GM18873 (cell line): Measurements from ENCODE around the gene UTS2B.
"Not testable (repeated sequence)": the region's sequence is repeated elsewhere in the genome, so short reads cannot be mapped to it uniquely, and the experiment has no call there.

ENCODE experiments used
- ATAC-seq: cut with Tn5 transposase; IDR thresholded peaks from one replicate; pipeline ENCODE4 v1.9.1; 2021; ENCODE audit warnings: mild to moderate bottlenecking, moderate library complexity, moderate number of reproducible peaks; ENCODE audit not compliant: unreplicated experiment, low FRiP score

UTS2B gene

DNA sequence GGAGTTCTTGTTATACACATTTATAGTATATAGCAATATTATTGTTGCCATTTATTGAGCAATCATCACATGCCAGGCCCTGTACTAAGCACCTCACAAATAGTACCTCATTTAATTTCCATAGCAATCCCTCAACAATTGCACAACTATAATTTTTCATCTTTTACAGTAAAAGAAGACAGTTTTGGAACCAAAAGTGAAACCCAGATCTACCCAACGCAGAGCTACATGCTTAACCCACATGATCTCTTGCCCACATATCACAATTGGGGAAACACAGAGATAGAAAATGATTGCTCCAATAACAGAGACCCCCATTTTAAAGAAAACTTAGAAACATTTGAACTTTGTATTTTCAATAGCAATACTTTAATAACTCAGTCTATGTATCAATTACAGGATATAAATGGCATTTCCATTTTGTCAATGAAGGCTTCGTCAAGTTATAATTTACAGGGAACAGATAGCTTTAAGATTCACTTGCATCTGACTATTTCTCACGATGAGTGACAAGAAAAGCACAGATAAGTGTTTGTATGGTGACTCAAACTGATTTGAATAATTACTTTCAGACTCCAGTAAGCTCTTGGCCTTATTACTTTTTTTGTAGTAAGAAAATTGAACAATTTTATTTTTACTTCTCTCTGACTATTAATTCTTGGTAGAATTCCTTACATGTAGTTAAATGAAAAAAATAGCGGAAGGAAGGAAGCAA, 39.9 kb downstream of the UTS2B start:
- peak; percentile 67 for ATAC-seq

DNA sequence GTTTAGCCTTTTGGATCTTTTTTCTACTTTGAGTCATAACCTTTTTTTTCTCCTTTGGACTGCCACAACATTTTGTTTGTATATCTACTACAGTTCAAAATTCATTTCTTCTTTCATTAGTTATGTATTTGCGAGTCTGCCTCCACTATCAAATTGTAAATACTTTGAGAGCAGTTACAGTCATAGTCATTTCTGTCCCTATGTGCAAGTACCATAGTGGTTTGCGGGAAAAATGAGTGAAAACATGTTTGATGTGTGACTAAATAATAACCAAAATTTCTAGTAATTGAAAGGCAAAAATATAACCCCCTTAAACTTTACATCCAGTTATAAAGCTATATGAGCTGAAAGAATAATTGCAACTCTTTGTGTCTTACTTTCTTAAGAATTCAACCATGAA, 46.9 kb downstream of the UTS2B start:
- ATAC-seq = peak; percentile 77

DNA sequence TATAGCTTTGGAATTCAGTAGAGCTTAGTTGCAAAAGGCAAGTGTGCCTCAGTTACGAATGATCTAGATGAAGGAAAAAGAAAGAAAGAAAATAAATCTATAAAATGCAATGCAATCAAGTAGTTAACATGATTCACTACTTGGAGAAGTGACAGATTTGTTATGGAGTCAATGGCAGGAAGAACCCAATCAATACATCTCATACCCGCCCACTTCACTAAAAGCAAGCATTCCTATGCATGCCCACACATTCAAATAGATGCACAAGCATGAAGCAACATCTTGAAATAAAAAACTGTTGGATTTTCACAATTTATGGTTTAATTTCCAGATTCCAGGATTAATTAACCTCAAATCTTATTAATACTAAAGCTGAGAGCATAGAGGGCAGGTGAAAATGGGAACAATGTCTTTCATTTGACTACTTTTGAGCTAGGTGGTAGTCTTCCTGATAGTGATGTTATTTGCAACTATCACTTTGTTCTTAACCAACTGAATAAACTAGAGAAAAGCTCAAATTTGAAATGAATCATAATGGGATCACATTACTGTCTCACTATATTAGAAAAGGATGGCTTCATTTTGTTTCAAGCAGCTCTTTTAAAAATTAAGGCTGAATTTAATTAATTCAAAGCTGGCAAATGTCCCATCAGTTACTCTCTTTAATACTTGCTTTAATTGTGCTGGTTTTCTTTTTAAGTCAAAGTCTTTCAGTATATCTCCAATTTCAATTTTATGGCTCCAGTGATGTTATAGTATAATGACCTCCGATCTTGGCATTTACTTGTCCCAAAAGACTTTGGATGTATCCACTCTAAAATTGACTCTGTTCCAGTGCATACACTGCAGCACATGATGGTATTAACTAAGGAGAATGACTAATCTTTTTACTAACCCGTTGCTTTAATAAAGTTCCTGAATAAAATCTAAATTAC, 47.8 kb downstream of the UTS2B start:
- ATAC-seq = peak; percentile 11

DNA sequence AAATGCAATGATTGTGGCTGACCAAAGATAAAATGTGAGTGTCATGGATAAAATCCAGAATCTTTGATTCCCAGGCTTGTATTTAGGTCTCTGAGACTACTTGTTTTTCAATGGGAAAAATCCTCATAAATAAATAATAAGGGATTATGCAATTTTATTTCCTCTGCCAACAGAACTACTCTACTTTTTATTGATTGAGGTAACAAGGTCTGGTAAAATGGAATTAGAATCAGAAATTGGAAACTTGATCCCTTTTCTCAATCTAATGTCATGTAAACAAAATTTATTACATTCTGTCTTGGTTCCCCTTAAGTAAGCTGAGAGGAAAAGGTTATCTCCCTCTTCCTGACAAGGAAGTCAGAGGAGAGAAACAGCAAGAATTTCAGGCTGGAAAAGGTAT, 49.4 kb downstream of the UTS2B start:
- ATAC-seq = no peak

DNA sequence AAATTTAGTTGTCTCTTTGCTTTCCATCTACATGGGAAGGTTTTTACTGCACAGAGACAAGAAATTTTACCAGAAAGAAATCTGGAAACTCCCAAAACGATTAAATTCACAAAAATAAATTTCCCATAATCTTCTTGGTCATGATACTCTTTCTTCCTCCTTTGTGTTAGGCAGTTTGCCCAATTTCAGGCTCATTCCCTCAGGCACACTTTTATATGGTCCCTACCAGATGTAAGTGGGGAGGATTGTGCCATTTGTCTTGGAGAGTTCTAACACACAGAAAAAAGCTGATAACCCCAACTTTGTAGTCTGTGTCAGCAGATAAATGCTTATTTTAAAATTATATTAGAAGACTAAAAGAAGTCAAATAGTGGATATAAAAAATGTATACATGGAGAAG, 50.2 kb downstream of the UTS2B start:
- ATAC-seq = no peak

DNA sequence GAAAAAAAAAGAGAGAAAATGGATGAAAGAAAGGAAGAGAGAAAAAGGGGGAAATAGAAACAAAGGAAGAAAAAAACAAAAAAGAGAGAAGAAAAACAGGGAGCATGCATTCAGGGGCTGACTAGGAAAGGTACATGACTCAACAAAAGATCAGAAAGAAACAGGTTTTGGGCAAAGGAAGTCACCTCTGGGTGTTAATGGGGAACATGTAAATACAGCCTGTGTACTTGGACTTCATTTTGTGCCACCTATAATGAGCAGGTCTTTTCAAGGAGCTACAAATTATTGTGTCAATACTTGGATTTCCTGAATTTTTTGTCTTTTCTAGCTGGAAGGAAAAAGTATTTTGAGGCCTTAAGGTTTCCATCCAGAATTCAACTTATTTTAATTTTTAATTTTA, 54.6 kb downstream of the UTS2B start:
- no peak for ATAC-seq

DNA sequence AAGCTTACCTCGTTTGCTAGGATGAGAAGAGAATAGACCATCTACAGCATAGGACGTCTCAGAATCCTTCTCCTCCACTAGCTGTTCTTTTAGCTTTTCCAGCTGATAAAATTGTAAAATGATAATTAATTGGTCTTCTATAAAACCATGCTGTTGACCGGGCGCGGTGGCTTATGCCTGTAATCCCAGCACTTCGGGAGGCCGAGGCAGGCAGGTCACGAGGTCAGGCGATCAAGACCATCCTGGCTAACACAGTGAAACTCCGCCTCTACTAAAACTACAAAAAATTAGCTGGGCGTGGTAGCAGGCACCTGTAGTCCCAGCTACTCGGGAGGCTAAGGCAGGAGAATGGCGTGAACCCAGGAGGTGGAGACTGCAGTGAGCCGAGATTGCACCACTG, 55.1 kb downstream of the UTS2B start:
- ATAC-seq = not testable (repeated sequence)

DNA sequence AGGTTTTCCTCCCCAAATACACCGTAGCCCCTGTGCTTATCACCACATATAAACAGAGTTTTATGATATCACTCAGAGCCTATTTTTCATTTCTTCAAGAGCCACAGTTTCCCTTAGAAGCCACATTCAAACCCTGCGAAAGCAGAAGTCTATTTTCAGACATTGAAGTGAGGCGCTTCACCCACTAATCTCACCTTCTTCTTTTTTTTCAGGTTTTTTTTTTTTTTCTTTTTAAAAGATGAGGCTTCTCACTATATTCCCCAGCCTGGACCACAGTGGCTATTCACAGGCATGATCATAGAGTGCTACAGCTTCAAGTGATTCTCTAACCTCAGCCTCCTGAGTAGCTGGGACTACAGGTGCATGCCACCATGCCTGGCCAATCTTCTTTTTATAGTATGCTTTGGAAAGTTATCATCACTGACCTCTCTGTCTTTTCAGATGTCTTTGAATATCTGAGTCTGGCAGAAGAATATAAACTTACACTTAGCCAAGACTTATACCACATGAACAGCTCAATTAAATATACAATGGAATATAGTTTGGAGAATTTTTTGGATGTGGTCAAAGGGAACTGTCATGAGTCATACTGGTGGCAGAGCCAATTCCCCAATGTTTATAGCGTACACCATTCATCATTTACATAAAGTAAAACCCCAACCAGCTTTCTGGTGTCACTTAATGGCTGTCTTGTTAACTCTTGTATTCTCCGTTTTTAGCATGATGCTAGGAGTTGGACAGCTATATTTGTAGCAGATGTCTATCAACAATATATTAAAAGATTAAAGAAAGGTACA, 60.8 kb downstream of the UTS2B start:
- peak; percentile 55 for ATAC-seq

DNA sequence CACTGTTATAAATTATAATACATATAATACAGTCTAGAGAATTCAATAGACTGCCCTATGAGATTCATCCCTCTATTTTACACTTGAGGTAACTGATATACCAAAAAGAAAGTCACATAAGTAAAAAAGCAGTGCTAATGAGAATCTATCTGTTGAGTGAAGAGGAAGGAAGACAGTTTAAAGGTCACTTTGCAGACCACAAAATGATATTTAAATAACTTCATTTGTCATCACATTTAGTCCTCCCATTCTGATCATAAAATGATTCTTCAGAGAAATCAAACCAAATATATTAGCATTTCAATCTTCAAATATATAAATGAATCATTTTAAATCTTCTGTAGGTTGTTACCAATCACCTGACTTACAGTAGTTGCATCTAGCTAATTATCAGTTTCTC, 61.6 kb downstream of the UTS2B start:
- no peak for ATAC-seq

DNA sequence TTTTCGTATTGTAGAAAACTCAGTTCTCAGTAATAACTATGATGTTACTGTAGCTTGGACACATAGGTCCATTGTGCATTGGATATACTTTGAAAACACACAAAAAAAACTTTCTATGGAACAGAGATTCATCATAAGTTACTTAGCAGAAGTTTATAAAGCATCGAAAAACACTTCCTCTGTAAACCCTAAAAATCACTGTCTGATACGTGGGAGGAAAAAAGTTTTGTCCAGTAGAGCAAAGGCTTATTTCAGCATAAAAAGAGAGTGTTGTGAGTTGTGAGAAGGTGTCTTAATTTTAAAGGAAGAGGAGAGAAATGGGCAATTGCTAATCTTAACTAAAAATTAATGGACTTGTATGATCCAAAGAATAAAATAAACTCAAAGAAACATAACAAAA, 66.5 kb downstream of the UTS2B start:
- no peak for ATAC-seq

DNA sequence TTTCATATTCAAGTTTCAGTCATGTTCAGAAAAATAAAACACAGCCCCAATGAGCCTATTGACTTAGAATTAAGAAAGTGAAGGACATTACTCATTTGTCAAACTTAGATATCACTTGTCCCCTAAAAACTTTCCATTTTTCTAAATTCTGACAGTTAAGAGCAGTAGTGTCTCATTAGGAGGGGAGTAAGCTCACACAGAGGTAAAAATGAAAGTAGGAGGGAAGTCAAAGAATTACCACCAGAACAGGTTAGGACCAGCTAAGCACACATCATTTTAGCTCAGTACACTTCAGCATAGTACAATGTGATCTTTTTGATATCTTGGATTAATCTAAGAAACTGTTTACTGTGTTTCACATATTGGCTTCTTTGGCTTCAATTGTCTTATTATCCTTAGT, 67.0 kb downstream of the UTS2B start:
- peak; percentile 78 for ATAC-seq

DNA sequence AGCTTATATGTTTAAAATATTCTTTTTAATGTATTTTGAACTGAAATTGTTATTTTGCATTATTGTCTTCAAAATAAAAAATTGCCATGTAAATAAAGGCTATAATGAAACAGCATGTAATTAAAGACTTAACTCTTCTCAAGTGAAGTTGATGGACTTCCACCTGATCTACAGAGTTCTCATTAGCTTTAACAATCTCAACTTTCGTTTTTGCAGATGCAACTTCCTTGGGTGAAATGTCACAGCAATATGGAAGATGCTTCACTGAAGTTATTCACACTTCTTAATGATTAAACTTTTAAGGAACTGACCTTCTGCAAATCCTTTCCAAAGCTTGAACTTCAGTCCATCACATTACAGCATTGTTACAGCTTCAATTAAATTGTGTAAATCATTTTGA, 67.7 kb downstream of the UTS2B start:
- ATAC-seq = no peak

DNA sequence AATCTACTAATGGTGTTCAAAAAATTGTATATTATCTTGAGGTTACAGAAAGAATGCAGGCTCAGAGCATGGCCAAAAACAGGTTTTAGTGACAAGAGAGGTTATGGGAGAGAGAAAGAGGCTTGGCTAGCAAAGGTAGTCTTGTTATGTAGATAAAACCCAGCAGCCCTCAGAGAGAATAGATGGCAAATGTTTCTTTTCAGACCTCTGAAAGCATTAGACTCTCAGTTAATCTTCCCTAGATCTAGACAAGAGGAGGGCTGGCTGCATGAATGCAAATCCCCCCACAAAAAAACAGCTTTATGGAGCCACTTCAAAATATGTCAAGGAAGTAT, 69.1 kb downstream of the UTS2B start:
- ATAC-seq = no peak

DNA sequence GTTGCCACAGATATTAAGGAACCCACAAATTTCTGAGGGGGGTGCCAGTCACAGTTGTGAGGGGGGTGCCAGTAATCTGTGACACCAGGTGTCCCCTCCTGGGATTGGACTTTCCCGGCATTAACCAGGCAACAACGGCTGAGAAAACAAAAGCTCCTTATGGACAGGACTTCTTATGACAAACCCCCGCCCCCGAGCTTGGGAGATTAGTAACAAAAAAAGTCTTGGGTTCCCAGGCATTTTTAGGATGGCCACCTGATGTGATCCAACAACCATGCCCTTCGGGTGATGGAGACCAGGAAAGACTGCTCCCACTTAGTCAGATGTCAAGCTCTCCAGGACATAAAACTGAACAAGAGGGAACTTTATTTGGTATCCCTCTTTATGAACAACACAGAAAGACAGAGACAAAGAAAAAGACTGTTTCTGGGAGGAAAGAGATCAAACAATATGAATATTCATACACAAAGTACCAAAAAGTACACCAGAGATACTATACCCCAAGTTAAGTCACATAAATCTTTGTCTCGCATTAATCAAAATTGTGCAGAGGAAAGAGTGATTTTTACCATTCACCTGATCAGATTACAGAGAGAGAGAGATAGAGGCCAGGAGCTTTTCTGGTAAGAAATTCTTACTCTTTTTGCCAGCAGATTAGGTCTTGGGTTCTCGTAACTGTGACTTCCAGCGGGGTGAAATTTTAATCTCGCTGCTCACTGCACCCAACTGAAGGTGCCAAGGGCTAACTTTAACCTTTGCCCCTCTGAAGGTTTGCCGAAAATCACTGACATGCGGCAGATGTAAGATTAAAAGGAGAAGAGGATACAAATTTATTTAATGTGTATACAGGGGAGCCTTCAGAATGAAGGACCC, 69.7 kb downstream of the UTS2B start:
- ATAC-seq = no peak

DNA sequence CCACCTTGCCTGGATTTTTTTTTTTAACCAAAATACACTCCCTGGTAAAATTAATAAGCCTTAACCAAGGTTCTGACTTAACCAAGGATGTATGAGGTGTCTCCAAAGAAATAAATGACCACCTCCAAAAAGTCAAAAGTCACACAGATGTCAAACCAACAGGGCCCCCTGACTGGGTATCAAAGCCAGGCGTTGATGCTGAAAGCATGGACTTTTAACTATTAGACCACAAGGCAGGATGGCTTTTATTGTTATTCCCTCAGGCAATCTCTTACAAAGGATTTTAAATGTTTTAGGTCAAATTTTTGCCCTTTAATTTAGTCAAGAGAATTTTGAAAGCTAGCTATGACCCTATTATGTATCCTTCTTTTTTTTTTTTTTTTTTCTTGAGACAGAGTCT, 70.8 kb downstream of the UTS2B start:
- ATAC-seq = no peak

DNA sequence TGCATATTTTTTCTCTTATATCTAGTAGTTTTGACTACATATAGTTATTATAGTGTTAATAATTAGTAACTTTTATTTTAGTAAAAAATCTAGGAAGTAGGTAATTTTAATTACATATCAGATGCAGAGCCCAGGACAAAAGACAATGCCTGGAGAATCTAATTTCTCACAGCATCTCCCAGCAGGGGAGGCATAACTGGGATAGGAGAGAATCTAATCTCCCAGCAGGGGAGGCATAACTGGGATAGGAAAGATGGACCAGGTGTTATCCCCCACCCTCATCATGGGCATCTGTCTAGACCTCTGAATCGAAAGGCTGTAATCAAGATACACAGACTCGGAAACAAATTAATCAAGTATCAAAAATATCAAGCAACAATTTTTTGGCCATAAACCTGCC, 73.0 kb downstream of the UTS2B start:
- ATAC-seq = no peak

DNA sequence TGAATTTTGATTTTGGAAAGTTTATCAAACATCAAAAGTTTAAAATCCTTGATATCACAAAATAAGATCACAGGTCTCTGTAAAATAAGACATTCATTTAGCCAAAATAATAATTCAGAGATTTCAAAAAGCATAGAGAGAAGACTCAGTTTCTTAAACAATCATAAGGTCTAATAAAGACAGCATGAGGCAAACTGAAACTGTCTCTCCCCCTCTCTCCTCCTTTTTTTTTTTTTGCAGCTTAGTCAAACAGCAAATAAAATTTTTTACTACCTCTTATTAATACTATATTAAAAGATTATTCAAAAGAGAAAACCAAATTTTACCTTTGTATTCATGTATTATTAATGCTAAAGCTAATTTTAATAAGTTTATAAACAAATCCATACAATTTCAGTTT, 73.9 kb downstream of the UTS2B start:
- ATAC-seq = no peak

DNA sequence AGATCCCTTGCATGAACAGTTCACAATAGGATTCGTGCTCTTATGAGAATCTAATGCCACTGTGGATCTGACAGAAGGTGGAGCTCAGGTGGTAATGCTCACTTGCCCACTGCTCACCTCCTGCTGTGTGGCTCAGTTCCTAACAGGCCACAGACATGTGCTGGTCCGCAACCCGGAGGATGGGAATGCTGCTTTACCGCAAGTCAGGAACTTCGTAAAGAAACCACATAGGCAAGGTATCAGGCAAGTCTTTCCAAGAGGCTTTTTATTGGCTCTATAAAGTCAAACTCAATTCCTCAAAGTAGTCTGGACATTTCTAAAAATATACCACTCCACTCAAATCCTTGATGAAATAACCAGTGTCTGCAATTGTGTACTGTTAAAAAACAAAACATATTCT, 75.2 kb downstream of the UTS2B start:
- ATAC-seq = no peak

DNA sequence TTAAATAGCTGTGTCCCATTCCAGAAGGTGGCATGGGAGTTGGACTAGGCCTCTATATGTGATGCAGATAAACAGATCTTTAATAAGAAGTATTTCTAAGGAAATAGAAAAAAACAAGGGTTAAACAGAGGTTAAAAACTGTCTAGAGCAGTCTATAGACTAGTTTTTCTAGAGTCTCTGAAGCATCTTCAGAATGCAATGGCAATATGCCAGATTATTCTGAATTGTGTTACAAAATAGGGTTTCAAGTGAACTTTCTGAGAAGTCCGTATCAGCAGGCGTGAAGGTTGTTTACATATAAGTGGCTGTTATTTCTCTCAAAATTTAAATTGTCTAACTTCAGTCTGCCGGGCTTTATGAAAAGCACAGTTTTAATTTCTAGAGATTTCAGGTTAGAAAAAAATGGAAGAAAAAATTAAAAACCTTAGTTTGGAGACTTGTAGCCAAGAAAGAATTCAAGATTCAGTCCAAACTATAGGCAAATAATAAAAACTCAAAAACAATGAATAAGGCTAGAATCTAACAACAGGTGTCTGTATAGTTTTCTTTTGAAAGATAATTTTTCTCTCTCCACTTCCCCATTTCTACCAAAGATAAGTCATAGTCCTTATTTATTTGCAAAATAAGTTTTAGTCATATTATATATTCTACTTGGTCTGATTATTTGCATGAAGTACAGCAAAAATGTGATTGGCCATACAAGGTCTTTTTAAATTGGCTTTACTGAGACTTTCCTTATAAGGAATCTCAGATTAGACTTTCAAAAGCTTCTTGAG, 76.0 kb downstream of the UTS2B start:
- no peak for ATAC-seq
